GM21381 (cell line): Measurements from ENCODE around the gene SIL1.

Experiments used
- ATAC-seq: cut with Tn5 transposase; IDR thresholded peaks from one replicate; pipeline ENCODE4 v1.9.1; 2021; ENCODE audit warnings: mild to moderate bottlenecking, moderate library complexity; ENCODE audit not compliant: unreplicated experiment

The SIL1 gene

GRCh38 chr5:139147483-139148087 is 50.6 kb downstream of the SIL1 start:
- no peak for ATAC-seq

- no peak for ATAC-seq
Observed at GRCh38 chr5:139146809-139147482, 51.2 kb downstream of the SIL1 start.

- ATAC-seq, result no peak
Observed at GRCh38 chr5:139141446-139142204, 56.5 kb downstream of the SIL1 start.

GRCh38 chr5:139140591-139141071 is 57.5 kb downstream of the SIL1 start:
- ATAC-seq, result no peak

- no peak for ATAC-seq
Observed at GRCh38 chr5:139138809-139139208, 59.4 kb downstream of the SIL1 start.

- no peak for ATAC-seq
Observed at GRCh38 chr5:139138109-139138508, 60.1 kb downstream of the SIL1 start.

- no peak for ATAC-seq
Observed at GRCh38 chr5:139137697-139138096, 60.5 kb downstream of the SIL1 start.

GRCh38 chr5:139134906-139135305 is 63.3 kb downstream of the SIL1 start:
- no peak for ATAC-seq

GRCh38 chr5:139133282-139133681 is 64.9 kb downstream of the SIL1 start:
- no peak for ATAC-seq

GRCh38 chr5:139132515-139132914 is 65.7 kb downstream of the SIL1 start:
- ATAC-seq, result no peak

GRCh38 chr5:139131921-139132432 is 66.2 kb downstream of the SIL1 start:
- ATAC-seq, result no peak

GRCh38 chr5:139131465-139131864 is 66.7 kb downstream of the SIL1 start:
- no peak for ATAC-seq

GRCh38 chr5:139131062-139131461 is 67.1 kb downstream of the SIL1 start:
- ATAC-seq, result no peak

- no peak for ATAC-seq
Observed at GRCh38 chr5:139130214-139130613, 68.0 kb downstream of the SIL1 start.

- no peak for ATAC-seq
Observed at GRCh38 chr5:139126711-139127111, 71.5 kb downstream of the SIL1 start.

GRCh38 chr5:139125991-139126390 is 72.2 kb downstream of the SIL1 start:
- no peak for ATAC-seq

- ATAC-seq, result no peak
Observed at GRCh38 chr5:139124774-139125520, 73.2 kb downstream of the SIL1 start.

GRCh38 chr5:139121120-139121519 is 77.0 kb downstream of the SIL1 start:
- ATAC-seq, result no peak

- no peak for ATAC-seq
Observed at GRCh38 chr5:139120521-139120920, 77.6 kb downstream of the SIL1 start.

GRCh38 chr5:139118804-139119203 is 79.4 kb downstream of the SIL1 start:
- no peak for ATAC-seq

- no peak for ATAC-seq
Observed at GRCh38 chr5:139117342-139117884, 80.8 kb downstream of the SIL1 start.
